Measurements from ENCODE around the gene SENP5.

DNA sequence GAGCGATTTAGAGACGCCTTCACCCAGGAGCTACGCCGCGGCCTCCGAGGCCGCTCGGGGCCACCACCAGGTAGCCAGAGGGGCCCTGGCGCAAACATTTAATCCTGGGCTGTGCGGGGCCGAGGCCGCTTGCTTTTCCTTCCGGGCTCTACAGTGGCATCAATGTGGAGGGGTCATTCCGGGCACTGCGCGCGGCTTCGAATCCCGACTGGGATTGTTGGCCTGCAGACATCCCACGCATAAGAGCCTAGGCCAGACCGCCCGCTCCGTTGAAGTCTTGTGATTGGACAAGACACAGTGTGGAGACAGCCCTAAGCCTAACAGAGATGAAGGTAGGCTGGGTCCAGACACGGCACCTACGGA is 75.2 kb downstream of the SENP5 start:
- TF ChIP-seq, protein P1, sequence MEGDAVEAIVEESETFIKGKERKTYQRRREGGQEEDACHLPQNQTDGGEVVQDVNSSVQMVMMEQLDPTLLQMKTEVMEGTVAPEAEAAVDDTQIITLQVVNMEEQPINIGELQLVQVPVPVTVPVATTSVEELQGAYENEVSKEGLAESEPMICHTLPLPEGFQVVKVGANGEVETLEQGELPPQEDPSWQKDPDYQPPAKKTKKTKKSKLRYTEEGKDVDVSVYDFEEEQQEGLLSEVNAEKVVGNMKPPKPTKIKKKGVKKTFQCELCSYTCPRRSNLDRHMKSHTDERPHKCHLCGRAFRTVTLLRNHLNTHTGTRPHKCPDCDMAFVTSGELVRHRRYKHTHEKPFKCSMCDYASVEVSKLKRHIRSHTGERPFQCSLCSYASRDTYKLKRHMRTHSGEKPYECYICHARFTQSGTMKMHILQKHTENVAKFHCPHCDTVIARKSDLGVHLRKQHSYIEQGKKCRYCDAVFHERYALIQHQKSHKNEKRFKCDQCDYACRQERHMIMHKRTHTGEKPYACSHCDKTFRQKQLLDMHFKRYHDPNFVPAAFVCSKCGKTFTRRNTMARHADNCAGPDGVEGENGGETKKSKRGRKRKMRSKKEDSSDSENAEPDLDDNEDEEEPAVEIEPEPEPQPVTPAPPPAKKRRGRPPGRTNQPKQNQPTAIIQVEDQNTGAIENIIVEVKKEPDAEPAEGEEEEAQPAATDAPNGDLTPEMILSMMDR (IDR thresholded peaks at IDR 0.05): no peak
- TF ChIP-seq POLR2A (IDR thresholded peaks at IDR 0.05; ENCODE audit: low read depth) (no peak), POLR2AphosphoS5 (IDR thresholded peaks at IDR 0.05) (no peak)

Data from esophagus muscularis mucosa (tissue), 3 donors.